Heart left ventricle (tissue), 13 donors: ENCODE results near the gene ZFP36.

Source experiments
- POLR2A ChIP-seq, 2 donors: fragments of 450-650 bp; IDR thresholded peaks; one replicate each; pipeline ENCODE4 v1.6.1; 2017; ENCODE audit warnings: antibody characterized with exemption in 2 of 2, mild to moderate bottlenecking in 2 of 2, moderate library complexity in 2 of 2
- TF ChIP-seq, protein P1 (sequence below), 12 donors: fragments of 200-600 bp; sonication (generic) in 4 of 12; IDR thresholded peaks; one replicate each; pipeline versions ENCODE4 v1.5.0 to v1.8.0; 2018 to 2022; ENCODE audit warnings: antibody characterized with exemption in 12 of 12, mild to moderate bottlenecking in 5 of 12
- donor health status: ischemic (EF 13 %, LVEDD 7.1; RV severe dilation, severe dysfunction).
- donor health status: DM: no; HTN: yes; CAD: no.
- donor health status: DM: no; HTN: no; CAD: no.
- donor health status: ischemic (EF 25% LVEDD 6.9; RV normal size, moderate dysfunction).
- donor health status: ischemic (EF 25% LVEDD 5.7; RV mildly dilated, moderate dysfunction).
- donor health status: ischemic (EF 35%, LVEDD 5.7; RV mildly dilated, moderate dysfunction).
- donor health status: nonischemic (EF 11% LVEDD 7.7; RV severe dilation, severe dysfunction).
- donor health status: DM: yes; HTN: yes; CAD: no.
- donor health status: PGD.
- donor health status: ischemic (EF 29% LVEDD 5.4; RV normal size, mild dysfunction).
- donor health status: nonischemic (EF 23%, LVEDD 6.1; RV moderate dilation, normal function).

DNA sequence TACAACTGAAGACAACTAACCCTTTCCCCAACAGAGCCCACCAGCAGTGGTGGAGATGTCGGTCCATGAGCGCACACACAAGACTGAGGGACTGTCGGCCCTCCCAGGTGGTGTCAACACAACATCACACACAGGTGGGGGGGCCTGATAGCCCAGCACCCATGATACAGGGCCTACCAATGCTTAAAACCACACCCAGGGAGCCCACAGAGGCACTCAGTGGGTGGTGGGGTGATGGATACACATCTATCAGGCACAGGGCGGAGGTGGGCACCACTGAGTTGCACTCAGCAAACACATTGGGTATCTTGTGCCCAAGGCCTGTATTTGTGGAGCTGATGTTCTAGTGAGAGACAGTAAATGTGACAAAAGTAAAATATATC is 7.0 kb upstream of the ZFP36 start:
- TF ChIP-seq, protein P1, sequence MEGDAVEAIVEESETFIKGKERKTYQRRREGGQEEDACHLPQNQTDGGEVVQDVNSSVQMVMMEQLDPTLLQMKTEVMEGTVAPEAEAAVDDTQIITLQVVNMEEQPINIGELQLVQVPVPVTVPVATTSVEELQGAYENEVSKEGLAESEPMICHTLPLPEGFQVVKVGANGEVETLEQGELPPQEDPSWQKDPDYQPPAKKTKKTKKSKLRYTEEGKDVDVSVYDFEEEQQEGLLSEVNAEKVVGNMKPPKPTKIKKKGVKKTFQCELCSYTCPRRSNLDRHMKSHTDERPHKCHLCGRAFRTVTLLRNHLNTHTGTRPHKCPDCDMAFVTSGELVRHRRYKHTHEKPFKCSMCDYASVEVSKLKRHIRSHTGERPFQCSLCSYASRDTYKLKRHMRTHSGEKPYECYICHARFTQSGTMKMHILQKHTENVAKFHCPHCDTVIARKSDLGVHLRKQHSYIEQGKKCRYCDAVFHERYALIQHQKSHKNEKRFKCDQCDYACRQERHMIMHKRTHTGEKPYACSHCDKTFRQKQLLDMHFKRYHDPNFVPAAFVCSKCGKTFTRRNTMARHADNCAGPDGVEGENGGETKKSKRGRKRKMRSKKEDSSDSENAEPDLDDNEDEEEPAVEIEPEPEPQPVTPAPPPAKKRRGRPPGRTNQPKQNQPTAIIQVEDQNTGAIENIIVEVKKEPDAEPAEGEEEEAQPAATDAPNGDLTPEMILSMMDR (IDR thresholded peaks at IDR 0.05), result no peak
- TF ChIP-seq POLR2A (IDR thresholded peaks at IDR 0.05), result no peak
